Measurements from ENCODE around the gene XXYLT1. TPM values are rescaled to one million over a fixed set of nuclear protein-coding genes. Genes with fewer than 3 reads are reported as not detected.

Gene XXYLT1
- total and polyA plus RNA-seq, 10 of the 15 experiments (the other 5 are each of a cell fraction or from before 2014, with no cell fraction given) = 1.2 to 14.2 (median 9.3) TPM

GRCh38 chr3:195271410-195272243 lies 668 bp upstream of the XXYLT1 start (continued):
- 0 out of 2 replicates have a peak, but pooled peaks have one; percentile 66 for TF ChIP-seq CHD1 (IDR thresholded peaks at IDR 0.05; ENCODE audit: low read depth, low read length)
- TF ChIP-seq HSF1 (IDR thresholded peaks at IDR 0.05; ENCODE audit: low read depth, low read length) = no peak
- TF ChIP-seq, protein P1, sequence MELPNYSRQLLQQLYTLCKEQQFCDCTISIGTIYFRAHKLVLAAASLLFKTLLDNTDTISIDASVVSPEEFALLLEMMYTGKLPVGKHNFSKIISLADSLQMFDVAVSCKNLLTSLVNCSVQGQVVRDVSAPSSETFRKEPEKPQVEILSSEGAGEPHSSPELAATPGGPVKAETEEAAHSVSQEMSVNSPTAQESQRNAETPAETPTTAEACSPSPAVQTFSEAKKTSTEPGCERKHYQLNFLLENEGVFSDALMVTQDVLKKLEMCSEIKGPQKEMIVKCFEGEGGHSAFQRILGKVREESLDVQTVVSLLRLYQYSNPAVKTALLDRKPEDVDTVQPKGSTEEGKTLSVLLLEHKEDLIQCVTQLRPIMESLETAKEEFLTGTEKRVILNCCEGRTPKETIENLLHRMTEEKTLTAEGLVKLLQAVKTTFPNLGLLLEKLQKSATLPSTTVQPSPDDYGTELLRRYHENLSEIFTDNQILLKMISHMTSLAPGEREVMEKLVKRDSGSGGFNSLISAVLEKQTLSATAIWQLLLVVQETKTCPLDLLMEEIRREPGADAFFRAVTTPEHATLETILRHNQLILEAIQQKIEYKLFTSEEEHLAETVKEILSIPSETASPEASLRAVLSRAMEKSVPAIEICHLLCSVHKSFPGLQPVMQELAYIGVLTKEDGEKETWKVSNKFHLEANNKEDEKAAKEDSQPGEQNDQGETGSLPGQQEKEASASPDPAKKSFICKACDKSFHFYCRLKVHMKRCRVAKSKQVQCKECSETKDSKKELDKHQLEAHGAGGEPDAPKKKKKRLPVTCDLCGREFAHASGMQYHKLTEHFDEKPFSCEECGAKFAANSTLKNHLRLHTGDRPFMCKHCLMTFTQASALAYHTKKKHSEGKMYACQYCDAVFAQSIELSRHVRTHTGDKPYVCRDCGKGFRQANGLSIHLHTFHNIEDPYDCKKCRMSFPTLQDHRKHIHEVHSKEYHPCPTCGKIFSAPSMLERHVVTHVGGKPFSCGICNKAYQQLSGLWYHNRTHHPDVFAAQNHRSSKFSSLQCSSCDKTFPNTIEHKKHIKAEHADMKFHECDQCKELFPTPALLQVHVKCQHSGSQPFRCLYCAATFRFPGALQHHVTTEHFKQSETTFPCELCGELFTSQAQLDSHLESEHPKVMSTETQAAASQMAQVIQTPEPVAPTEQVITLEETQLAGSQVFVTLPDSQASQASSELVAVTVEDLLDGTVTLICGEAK (IDR thresholded peaks at IDR 0.05; ENCODE audit: borderline replicate concordance) = no peak
- TF ChIP-seq MTA3 (IDR thresholded peaks at IDR 0.05; ENCODE audit: borderline replicate concordance, low read length) = peak; percentile 43; the same call in 1 of the 2 replicates
- TF ChIP-seq ELK1 (IDR thresholded peaks at IDR 0.05; ENCODE audit: low read depth, low read length) = no peak
- peak; percentile 57 for TF ChIP-seq YY1 (IDR thresholded peaks at IDR 0.05; ENCODE audit: low read depth, low read length)
- 0 out of 2 replicates have a peak, but pooled peaks have one; percentile 11 for TF ChIP-seq CBFB (IDR thresholded peaks at IDR 0.05; ENCODE audit: low read depth)
- peak; percentile 58; the same call in 1 of the 2 replicates for TF ChIP-seq RB1 (IDR thresholded peaks at IDR 0.05; ENCODE audit: borderline replicate concordance)
- peak; percentile 59; the same call in 1 of the 2 replicates for TF ChIP-seq CREB1 (IDR thresholded peaks at IDR 0.05; ENCODE audit: low read depth)
- TF ChIP-seq ETV6 (conservative IDR thresholded peaks at IDR 0.05 in 1 of 2, IDR thresholded peaks at IDR 0.05 in 1 of 2; ENCODE audit: borderline replicate concordance in 1 of 2, low read depth in 1 of 2) = no peak
- TF ChIP-seq, protein P2, sequence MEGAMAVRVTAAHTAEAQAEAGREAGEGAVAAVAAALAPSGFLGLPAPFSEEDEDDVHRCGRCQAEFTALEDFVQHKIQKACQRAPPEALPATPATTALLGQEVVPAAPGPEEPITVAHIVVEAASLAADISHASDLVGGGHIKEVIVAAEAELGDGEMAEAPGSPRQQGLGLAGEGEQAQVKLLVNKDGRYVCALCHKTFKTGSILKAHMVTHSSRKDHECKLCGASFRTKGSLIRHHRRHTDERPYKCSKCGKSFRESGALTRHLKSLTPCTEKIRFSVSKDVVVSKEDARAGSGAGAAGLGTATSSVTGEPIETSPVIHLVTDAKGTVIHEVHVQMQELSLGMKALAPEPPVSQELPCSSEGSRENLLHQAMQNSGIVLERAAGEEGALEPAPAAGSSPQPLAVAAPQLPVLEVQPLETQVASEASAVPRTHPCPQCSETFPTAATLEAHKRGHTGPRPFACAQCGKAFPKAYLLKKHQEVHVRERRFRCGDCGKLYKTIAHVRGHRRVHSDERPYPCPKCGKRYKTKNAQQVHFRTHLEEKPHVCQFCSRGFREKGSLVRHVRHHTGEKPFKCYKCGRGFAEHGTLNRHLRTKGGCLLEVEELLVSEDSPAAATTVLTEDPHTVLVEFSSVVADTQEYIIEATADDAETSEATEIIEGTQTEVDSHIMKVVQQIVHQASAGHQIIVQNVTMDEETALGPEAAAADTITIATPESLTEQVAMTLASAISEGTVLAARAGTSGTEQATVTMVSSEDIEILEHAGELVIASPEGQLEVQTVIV (IDR thresholded peaks at IDR 0.05; ENCODE audit: borderline replicate concordance, partially characterized antibody) = no peak
- 0 out of 2 replicates have a peak, but pooled peaks have one; percentile 10 for TF ChIP-seq TCF3 (IDR thresholded peaks at IDR 0.05; ENCODE audit: borderline replicate concordance, insufficient read depth, low read depth, low read length)
- no peak for TF ChIP-seq BCLAF1 (IDR thresholded peaks at IDR 0.05)
- TF ChIP-seq ATF7 (IDR thresholded peaks at IDR 0.05; ENCODE audit: low read depth) = peak; percentile 54; the same call in 1 of the 2 replicates
- 0 out of 2 replicates have a peak, but pooled peaks have one; percentile 37 for TF ChIP-seq ZNF207 (IDR thresholded peaks at IDR 0.05; ENCODE audit: borderline replicate concordance)
